ENCODE data around the gene DMTF1. TPM values are rescaled to one million over a fixed set of nuclear protein-coding genes. Genes with fewer than 3 reads are reported as not detected.

Gene DMTF1
- total and polyA plus RNA-seq, 10 donors = 23.2 to 190 (median 119) TPM

DNA sequence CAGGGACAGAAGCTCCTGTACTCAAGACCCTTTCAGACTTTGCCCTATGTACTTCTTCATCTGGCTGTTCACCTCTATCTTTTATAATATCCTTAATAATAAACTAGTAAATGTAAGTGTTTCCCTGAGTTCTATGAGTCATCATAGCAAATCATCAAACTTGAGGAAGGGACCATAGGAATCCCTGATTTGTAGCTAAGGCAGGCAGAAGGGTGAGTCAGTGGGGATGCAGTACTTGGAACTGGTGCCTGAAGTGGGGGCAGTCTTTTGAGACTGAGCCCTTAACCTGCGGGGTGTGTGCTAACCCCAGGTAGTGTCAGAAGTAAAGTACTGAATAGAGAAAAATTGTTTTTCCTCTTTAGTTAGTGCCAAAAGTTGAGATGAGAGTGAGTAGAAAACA is 73.4 kb downstream of the DMTF1 start:
- H3K4me1 ChIP-seq = peaks cover 0 to 8% (median 5%) of the 10 kb centered on the region in 6 donors
- no peaks in the 10 kb centered on the region for H3K36me3 ChIP-seq
- no peak overlapping the region for H3K27ac ChIP-seq
- TF ChIP-seq, protein P1, sequence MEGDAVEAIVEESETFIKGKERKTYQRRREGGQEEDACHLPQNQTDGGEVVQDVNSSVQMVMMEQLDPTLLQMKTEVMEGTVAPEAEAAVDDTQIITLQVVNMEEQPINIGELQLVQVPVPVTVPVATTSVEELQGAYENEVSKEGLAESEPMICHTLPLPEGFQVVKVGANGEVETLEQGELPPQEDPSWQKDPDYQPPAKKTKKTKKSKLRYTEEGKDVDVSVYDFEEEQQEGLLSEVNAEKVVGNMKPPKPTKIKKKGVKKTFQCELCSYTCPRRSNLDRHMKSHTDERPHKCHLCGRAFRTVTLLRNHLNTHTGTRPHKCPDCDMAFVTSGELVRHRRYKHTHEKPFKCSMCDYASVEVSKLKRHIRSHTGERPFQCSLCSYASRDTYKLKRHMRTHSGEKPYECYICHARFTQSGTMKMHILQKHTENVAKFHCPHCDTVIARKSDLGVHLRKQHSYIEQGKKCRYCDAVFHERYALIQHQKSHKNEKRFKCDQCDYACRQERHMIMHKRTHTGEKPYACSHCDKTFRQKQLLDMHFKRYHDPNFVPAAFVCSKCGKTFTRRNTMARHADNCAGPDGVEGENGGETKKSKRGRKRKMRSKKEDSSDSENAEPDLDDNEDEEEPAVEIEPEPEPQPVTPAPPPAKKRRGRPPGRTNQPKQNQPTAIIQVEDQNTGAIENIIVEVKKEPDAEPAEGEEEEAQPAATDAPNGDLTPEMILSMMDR (IDR thresholded peaks at IDR 0.05 in 8 of 11, conservative IDR thresholded peaks at IDR 0.05 in 3 of 11) = no peak
- no peak for TF ChIP-seq POLR2AphosphoS5 (IDR thresholded peaks at IDR 0.05)
- no peak overlapping the region for H3K4me3 ChIP-seq
- 69 to 79% (median 75%) methylated on average over 1 of the region's 1 CpG for WGBS, 5 donors
- intact Hi-C loops (cut with DNase I; ENCODE audit: low total_unique reads) = loop anchor here (10.0 kb wide), 1 partner anchor 171 kb away; the partner anchor contains the start of gene ELAPOR2
- DNase-seq = no peak
- peaks cover 0 to 18% (median 0%) of the 10 kb centered on the region in 7 donors for H3K27me3 ChIP-seq (replicated peaks in 1 of 7)
- H3K9me3 ChIP-seq = no peaks in the 10 kb centered on the region

DNA sequence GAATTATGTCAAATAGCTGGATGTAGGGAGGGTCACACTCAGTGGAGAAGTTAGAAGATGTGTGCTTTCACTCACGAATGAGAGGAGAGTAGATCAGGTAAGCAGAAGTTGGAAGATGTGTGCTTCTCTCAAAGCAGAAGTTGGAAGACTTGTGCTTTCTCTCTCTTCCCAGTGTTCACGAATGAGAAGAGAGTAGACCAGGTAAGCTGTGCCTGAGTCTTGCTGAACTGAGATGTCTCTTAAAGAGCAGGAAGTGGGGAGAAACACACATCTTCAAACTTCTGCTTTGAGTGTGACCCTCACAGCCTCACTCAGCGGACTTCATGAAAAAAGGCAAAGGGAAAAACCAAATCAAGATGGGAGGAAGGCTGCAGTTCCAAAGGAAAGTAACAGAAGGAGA is 74.2 kb downstream of the DMTF1 start:
- WGBS, 5 donors = 36 to 50% (median 49%) methylated on average over 3 of the region's 3 CpGs
- no peak for DNase-seq
- Histone ChIP-seq H3K4me1 (peaks cover 0 to under 1% (median 0%) of the 10 kb centered on the region in 6 donors), H3K27me3 (replicated peaks in 1 of 7) (peaks cover 0 to 10% (median 0%) of the 10 kb centered on the region in 7 donors), H3K36me3 (no peaks in the 10 kb centered on the region), H3K9me3 (no peaks in the 10 kb centered on the region), H3K4me3 (no peak overlapping the region), H3K27ac (no peak overlapping the region)
- no peak for TF ChIP-seq POLR2A (IDR thresholded peaks at IDR 0.05)
- no peak for TF ChIP-seq POLR2AphosphoS5 (IDR thresholded peaks at IDR 0.05)
- TF ChIP-seq, protein P1 (IDR thresholded peaks at IDR 0.05 in 8 of 11, conservative IDR thresholded peaks at IDR 0.05 in 3 of 11) = no peak
- intact Hi-C loops (cut with DNase I; ENCODE audit: low total_unique reads) = loop anchor here (10.0 kb wide), 1 partner anchor 172 kb away; the partner anchor contains the start of gene ELAPOR2

DNA sequence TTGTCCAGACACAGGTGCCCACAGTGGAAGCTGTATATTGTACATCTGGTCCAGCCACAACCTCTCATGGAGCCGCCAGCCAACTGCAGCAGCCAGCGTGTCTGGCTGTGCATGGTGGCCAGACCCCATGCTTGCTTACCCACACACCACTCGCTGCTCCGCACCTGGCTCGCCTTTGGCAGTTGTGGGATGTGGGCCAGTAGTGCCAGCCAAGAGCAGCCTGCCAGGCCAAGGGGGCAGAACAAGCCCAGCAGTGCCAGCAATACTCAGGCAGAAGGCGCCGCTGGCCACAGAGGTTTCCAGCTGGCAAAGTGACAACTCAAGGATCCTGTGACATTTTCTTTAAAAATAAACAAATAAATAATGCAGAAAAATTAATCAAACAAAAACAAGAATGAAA is 79.0 kb downstream of the DMTF1 start:
- intact Hi-C loops (cut with DNase I; ENCODE audit: low total_unique reads) = no loop called here
- no peak overlapping the region for H3K27ac ChIP-seq

DNA sequence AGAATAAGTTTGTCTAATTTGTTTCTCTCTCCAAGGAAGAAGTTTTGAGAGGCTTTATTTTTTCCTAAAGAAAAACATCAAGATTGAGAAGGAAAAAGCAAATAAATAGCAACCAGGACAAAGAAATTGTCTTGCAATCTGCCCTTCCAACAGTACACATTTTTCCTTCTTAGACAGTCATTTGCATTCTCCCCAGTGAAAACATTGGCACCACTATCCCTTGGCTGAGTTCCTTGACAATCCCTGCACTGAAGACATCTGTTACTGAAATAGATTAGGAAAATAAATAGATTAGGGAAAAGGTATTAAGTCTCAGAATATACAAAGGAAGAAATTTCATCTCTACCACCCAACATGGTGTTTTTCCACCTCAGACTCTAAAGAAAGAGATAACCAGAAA is 79.5 kb downstream of the DMTF1 start:
- no peak overlapping the region for H3K27ac ChIP-seq
- intact Hi-C loops (cut with DNase I; ENCODE audit: low total_unique reads) = no loop called here
- H3K36me3 ChIP-seq = no peaks in the 10 kb centered on the region
- no peaks in the 10 kb centered on the region for H3K9me3 ChIP-seq
- TF ChIP-seq, protein P1 (IDR thresholded peaks at IDR 0.05 in 8 of 11, conservative IDR thresholded peaks at IDR 0.05 in 3 of 11) = no peak
- TF ChIP-seq POLR2A (IDR thresholded peaks at IDR 0.05) (no peak), POLR2AphosphoS5 (IDR thresholded peaks at IDR 0.05) (no peak)
- no peak for DNase-seq
- H3K4me1 ChIP-seq = peaks cover 0 to 2% (median 0%) of the 10 kb centered on the region in 6 donors
- no peak overlapping the region for H3K4me3 ChIP-seq
- no peaks in the 10 kb centered on the region for H3K27me3 ChIP-seq (replicated peaks in 1 of 7)

More for the DNA sequence above, 79.0 kb downstream of the DMTF1 start:
- H3K4me1 ChIP-seq = no peaks in the 10 kb centered on the region
- 88 to 99% (median 91%) methylated on average over 5 to 7 of the region's 7 CpGs for WGBS, 5 donors
- no peak overlapping the region for H3K4me3 ChIP-seq
- TF ChIP-seq POLR2AphosphoS5 (IDR thresholded peaks at IDR 0.05) (no peak), POLR2A (IDR thresholded peaks at IDR 0.05) (no peak)
- TF ChIP-seq, protein P1 (IDR thresholded peaks at IDR 0.05 in 8 of 11, conservative IDR thresholded peaks at IDR 0.05 in 3 of 11) = no peak
- H3K9me3 ChIP-seq = no peaks in the 10 kb centered on the region
- H3K36me3 ChIP-seq = no peaks in the 10 kb centered on the region
- no peaks in the 10 kb centered on the region for H3K27me3 ChIP-seq (replicated peaks in 1 of 7)
- DNase-seq = no peak
